HG02970 (cell line): ENCODE results near the gene SUSD1.

Source experiments
- ATAC-seq: cut with Tn5 transposase; IDR thresholded peaks from one replicate; pipeline ENCODE4 v1.9.1; 2021; ENCODE audit warnings: mild to moderate bottlenecking, moderate library complexity, moderate number of reproducible peaks; ENCODE audit not compliant: unreplicated experiment, low FRiP score

SUSD1 gene

DNA sequence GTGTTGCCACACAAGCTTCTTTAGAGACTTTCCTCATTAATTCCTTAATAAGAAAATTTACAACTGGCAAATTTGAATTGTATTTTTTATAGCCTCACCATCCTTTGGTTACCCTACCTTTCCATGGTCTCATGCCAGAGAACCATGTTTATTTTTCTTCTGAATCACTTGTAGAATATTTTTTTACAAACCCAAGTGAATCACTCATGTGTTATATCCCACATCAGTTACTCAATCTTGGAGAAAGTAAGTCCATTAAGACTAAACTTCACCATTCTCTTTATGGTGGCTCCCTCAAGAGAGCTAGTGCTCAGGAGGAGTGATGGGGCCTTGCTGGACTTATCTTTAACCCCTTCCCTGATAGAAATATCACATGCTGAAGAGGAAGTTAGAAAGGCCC lies 128.9 kb downstream of the SUSD1 start:
- no peak for ATAC-seq

DNA sequence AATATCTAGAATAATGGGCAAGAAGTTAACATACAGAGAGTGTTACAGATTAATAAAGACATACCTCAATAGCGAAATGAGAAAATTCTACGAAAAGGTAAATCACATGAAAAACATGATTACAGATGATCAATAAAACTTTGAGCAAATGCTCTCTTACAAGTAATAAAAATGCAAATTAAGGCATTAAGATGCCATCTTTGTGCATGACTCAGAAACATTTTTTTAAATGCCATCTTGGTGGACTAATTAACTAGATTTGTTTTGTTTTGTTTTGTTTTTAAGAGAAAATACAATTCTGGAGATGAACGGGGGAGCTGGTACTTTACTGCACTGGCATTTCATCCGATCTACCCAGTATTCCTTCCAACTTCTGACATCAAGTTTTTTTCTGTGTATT lies 130.2 kb downstream of the SUSD1 start:
- no peak for ATAC-seq

DNA sequence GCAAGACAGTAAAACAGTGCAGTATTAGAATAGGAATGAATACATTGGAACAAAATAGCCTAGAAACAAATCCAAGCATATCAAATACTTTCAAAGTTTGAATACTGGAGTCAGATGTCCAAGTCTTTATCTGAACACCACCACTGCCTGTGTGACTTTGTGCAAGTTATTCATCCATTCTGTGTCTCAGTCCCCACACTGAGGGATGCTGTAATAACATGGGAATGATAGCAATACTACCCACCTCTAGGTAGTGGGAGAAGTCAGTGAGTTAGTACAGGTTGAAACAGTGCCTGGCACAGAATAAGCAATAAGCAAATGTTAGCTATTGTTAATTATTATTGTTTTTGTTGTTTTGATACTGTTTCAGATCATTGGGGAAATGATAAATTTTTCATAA lies 130.9 kb downstream of the SUSD1 start:
- ATAC-seq = no peak

DNA sequence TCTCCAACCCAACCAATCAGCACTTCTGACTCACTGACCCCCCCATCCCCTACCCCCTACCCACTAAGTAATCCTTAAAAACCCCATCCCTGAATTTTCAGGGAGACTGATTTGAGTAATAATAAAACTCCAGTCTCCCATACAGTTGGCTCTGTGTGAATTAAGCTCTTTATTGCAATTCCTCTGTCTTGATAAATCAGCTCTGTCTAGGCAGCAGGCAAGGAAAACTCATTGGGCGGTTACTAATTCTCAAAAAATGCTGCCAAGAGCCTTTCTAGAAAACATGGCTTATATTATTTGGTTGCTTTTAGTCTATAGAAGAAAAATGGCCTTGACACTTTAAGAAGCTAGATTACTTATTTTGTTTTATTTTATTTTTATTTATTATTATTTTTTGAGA lies 131.7 kb downstream of the SUSD1 start:
- no peak for ATAC-seq

DNA sequence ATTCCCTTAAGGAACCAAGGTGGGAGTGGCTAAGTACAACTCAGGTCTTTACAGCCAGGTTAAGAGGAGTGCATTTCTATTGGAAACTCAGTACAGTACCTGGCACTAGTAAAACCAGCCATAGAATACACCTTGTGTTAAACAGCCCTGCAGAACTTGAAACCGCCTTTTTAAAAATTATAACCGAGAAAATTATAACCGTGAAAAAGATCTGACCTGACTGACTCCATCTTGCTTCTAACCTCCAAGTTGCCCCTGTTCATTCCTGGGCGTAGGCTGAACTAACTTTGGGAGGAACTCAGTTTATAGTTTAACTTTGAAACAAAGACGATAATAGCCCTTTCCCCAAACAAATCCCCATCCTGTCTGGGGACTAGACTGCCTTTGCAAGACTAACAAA lies 132.3 kb downstream of the SUSD1 start:
- ATAC-seq = no peak

DNA sequence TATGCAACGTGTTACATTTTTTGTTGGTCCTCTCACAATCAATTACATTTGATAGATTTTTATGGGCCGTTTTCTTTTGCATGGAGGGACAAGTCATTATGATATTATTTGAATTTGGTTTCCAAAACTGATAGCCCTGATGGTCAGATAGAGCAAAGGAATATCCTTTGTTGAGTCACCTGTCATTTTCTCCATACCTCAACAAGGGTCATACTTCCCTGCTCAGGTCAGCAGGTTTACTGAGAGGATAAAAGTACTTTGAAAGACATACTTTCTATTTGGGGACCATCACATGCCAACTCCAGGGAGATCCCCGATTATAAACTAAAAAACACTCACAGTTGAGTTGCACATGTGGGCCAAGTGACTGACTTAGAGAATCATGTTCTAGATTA lies 132.9 kb downstream of the SUSD1 start:
- no peak for ATAC-seq

DNA sequence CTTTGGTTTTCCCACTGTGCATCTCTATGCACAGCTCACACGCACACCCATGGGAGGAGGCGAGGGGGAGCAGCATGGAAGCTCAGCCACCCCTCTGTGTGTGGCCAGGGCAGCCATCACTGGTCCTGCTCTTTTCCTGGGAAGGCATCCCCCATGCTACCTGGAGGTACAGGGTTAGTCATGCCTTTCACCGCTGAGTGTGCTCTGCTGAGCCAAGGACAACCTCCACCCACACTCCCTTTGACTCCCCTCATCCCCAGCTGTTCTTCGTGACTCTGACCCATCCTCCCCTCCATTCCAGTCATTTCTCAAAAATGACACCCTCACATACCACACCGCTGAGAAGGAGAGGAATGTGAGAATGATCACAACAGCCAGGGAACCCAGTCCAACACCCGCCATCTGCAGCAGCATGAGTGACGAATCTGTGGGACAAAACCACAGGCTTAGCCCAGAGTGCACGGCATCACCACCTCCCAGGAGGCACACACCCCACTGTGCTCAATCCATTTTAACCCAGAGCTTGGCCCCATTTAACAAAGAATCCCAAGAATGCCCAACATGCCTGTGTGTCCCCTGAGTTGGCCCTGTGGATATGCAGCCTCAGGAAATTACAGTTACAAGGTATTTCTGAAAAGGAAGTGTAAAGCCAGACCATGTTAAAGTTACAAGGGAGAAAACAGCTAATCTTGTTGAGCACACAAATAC lies 133.4 kb downstream of the SUSD1 start:
- ATAC-seq = no peak

DNA sequence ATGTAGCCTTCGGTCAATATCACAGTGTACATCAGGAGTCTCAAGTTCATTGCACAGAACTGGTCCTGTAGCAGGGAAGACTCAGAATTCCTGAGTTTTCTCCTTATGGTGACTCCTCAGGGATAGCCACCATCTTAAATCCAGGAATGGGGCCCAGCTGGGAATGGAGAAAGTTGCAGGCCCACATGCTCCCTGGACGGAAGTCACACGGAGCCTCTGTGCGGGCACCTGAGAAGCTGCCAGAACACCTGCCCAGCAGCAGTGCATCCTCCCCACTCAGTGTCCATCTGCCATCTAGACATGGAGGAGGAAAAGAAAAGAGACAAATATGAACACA lies 133.9 kb downstream of the SUSD1 start:
- no peak for ATAC-seq

DNA sequence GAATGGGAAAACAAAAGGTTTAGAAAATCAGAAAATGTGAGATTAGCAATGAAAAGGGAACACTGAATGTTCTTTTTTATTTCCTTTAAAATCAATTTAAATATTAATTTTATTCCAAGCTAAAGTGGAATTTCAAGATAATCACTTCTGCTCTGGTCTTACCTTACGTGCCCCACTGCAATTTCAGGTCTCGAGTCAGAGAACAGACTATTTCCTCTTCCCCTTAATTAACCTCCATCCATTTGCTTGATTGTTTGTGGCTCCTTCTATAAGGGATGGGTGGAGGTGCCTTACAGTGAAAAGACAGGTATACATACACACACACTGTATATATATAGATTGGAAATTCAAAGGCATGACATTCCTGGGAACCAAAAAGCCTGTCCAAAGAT lies 137.1 kb downstream of the SUSD1 start:
- no peak for ATAC-seq

DNA sequence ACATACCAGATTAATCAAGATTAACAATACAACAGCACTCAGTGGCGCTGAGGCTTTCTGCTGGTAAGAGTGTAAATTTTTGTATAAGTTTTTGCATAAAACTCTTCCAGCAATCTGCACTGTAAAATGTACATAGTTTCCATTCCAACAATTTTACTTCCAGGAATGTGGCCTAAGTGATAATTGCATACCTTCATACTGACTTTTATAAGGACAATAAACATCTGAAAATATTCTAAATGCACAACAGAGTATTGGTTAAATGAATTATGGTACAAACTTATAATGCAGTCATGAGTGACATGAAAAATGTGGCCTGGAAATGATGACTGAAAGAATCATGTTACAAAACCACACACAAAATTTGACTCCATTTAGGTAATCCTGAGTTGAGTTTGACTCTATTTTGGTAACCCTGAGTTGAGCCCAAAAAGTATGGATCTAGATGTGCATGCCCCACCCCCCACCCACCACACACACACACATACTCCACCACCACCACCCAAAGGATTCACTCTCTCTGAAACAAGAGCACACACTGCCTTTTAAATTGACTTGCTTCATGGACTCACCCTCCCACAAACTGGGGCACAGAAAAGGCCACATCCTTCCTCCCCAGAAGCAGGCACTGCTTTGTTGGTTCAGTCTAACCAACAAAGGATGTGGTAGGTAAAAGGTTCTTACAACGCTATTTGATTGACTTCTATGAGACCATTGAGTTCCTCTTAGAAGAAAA lies 137.6 kb downstream of the SUSD1 start:
- no peak for ATAC-seq

DNA sequence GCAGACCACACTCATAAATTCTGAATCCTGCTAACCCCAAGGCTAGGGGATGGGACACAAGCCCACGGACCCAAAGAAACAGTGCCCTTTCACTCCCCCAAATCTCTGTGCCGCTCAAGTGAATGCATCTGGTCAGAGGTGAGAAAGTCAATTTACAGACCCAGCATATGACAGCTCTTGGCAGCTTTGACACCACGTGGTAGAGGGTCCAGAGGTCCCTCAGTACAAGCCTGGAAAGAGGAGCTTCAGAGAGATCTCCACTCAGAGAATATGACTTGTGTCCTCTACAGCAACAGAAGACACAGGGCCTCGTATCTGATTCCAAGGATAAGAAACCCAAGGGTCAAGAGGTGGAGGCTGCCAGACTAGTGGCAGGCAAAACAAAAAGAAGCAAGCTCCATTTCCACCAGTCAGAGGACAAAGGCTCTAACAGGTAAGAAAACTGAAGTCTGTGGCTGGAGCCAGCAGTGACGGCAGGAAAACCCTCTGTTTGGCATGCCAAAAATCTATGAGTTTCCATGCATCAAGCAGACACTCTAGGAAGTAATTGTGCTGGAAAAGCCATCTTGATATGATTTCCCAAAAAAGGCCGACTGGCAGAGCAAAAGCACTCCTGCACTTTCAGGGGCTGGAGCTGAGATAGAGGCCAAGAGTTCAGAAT lies 139.8 kb downstream of the SUSD1 start:
- ATAC-seq = no peak

DNA sequence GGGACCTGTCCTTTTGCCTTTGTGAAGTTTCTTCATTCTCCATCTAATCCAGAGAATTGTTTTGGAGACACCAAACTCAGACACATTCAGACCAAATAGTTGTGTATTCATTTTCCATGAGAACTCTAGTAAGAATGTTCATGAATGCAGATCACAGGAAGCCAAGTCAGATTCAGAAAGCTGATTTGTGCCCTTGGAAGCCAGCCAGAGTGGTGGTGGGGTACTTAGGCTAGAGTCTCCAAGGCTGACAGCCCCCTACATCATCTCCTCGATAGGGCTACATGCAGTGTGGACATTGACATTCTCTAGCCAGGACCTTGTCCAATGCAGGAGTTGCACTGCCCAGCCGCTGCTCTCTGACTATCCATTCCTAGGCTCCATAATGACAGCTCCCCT lies 140.9 kb downstream of the SUSD1 start:
- no peak for ATAC-seq

DNA sequence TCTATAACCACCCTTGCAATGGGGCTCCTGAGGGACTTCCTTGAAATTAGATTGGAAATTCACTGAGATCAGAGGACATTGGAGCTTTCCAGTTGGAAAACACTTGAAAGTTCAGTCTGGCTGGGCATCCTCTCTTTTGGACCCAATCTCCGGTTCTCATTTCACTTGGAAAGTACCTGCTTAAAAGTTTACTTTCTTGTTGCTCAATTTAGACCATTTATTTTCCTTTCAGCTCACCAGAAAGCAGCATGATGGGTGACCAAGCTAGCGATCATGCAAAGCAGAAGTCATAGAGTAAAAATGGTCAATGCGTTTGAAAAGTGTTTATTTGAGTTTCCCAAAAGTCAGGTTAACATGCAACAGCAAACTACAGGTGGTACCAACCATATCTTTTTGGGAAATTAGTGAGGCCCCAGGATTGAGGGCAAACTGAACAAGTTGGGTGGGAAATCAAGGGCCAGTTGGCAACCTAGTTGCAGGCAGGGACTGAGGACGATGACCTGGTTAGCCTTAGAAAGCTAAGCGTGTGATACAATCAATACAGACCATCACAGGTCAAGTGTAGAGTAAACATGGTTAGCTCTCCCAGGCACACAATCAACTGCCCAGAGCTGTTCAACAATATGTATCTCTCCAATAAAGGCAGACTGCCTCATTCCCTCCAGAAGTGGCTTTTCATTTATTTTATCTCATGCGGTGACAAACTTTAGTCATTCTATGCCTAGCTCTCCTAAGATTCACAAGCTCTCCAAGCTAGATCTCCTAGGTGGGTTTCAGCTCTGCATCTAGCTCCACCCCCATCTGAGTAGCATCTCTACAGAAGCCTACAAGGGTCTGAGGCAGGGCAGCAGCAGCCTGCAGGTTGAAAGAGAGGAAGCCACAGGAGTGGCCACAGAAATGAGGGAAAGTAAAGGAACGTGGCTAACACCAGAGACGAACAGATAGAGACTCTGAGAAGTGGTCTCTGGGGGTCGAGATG lies 141.6 kb downstream of the SUSD1 start:
- no peak for ATAC-seq

DNA sequence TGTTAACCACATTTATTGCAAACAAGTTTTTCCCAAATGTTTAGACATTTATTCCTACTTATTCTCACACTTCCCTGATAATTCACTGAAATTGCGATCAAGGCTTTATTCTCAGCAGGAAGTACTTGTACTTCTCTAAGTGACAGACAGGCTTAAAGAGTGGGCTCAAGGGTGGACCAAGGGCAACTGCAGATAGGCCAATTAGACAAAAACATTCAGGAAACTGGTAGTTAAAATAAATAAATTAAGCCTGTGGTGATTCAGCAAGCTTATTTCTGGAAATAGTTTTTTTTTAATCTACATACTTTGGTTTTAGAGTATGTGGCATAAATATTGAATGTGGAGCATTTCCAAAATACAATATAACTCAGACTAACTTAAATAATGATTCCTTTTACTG lies 142.4 kb downstream of the SUSD1 start:
- ATAC-seq = no peak

DNA sequence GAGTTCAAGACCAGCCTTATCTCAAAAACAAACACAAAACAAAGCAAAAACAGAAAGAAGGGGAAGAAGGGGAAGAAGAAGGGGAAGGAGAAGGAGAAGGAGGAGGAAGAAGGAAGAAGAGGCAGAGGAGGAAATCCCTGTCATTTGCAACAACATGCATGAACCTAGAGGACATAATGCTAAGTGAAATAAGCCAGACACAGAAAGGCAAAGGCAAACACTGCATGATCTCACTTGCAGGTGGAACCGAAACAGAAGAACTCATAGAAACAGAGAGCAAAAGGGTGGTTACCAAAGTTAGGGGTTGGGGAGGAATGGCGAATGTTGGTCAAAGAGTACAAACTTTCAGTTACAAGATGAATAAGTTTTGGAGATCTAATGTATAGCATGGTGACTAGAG lies 143.1 kb downstream of the SUSD1 start:
- ATAC-seq = no peak

DNA sequence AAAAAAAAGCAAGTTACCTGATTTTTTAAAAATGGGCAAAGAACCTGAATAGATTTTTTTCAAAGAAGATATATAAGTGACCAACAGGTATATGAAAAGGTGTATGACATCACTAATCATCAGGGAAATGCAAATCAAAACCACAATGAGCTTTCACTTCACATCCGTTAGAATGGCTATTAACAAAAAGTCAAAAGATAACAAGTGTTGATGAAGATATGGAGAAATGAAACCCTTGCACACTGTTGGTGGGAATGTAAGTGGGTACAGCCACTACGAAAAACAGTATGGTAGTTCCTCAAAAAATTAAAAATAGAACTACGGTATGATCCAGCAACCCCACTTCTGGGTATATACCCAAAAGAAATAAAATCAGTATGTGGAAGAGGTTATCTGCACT lies 143.7 kb downstream of the SUSD1 start:
- no peak for ATAC-seq

DNA sequence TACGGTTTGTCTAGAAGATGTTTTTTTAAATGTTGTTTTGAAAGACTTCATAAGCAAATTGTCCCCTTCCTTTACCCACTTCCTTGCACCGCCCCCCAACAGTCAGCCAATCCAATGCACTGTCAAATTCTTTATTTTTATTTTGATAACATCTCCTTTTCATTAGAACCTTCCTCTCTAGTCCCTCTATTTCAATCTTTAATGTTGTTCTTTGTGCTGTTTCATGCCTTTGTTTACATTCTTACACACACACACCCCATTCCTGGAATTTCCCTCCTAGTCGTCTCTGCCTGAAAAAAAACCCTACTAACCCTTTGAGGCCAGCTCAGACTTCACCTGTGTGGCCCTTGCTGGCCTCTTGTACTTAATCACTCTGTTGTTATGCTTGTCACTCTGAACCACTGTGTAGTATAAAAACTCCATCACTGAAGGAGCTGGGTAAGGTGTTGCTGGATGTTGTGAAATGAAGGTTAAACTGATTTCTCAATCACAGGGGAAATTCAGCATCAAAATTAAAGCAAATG lies 145.1 kb downstream of the SUSD1 start:
- ATAC-seq = no peak

DNA sequence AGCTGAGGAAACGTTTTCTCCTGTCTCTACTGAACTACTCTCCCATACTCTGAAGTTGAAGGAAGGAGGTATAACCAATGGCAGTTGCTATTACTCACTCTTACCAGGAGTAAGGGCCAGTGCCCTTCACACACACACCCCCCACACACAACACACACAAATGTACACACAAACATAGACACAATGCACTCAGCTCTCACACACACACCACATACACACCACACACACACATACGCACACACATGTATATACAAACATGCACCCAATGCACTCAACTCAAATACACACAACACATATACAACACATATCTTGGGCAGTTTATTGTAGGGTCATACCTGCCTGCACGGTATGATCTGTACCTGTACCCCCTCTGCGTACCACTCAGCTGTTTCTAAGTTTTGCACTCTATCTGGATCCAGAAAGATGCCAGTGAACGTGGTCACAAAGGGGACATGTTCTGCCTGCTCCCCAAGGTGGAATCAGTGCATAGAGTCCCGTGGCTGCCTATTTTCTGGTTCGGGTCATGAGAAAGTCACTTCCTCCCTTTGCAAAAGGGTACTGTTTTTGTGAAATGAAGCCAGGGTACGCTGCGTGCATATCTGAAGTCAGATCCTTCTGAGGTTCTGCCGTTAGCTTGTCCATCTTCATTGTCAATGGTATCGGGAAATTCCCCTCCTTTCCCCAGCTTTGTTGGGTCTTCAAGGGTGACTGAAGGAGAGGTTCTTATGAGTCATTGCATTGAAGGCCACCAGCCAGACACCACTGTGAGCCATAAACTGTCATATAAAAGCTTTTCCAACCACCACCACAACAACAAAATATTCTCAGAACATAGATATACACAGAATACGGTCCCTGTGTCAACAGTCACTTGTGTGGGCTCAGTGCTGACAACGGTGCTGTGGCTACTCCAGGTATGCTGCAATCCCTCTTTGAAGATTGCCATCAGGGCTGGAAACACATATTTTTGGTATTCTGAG lies 146.6 kb downstream of the SUSD1 start:
- ATAC-seq = peak; percentile 39

DNA sequence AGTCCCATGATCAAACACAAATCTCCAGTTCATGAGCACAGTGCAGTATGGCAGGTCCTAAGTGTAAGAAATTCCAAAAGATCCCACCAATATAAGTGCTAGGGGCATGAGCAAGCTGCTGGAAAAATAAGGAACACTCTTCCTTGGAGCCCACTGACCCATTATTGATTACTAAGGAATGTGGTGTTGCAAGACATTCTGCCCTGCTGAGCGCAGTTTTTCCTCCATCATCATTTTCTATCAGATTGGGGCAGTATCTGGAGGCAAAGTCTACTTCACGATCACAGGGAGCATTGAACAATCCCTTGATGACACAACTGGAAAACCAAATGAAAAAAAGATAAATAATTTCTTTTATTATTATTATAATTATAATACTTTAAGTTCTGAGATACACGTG lies 149.2 kb downstream of the SUSD1 start:
- no peak for ATAC-seq
